Lower leg skin (tissue), 3 donors: ENCODE results near the gene SCG3.

ENCODE experiments used
- CTCF ChIP-seq, 3 donors: fragments of 450-650 bp; IDR thresholded peaks; one replicate each; pipeline ENCODE4 v1.5.1; 2016; ENCODE audit warnings: antibody characterized with exemption in 3 of 3, mild to moderate bottlenecking in 3 of 3, moderate library complexity in 2 of 3
- POLR2A ChIP-seq, 2 donors: fragments of 450-650 bp; IDR thresholded peaks; one replicate each; pipeline ENCODE4 v1.6.1; 2016 to 2017; ENCODE audit warnings: antibody characterized with exemption in 2 of 2, mild to moderate bottlenecking in 1 of 2, moderate library complexity in 1 of 2

- TF ChIP-seq CTCF (IDR thresholded peaks at IDR 0.05): no peak
- no peak for TF ChIP-seq POLR2A (IDR thresholded peaks at IDR 0.05)
Observed at GRCh38 chr15:51765751-51766150, 84.4 kb downstream of the SCG3 start.
